ENCODE data around the gene CDC42SE2. TPM values are rescaled to one million over a fixed set of nuclear protein-coding genes. Genes with fewer than 3 reads are reported as not detected.
"Not testable (repeated sequence)": the region's sequence is repeated elsewhere in the genome, so short reads cannot be mapped to it uniquely, and the experiment has no call there.

The CDC42SE2 gene
- total RNA-seq, 1 donor from 2014 or later = 41.2 TPM

DNA sequence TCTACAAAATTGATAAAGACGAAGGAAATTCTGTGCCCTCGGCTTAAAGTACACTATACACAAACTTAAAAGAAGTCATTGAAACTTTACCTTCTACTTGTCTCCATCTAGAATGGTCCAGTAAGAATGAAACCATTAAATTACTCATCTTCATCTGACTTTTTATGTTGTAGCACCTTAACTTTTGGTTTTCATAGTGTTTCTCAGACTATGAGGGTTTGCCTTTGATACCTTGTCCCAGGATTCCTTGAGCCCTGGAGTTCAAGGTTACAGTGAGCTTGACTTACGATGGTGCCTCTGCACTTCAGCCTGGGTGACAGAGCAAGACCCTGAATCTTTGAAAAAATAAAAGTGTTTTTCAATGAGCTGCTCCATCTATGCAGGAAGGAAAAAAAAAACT lies 132.2 kb downstream of the CDC42SE2 start:
- Histone ChIP-seq H3K27me3 (ENCODE audit: control insufficient read depth, insufficient read depth, low read length) (no peaks in the 10 kb centered on the region), H3K4me3 (ENCODE audit: low read depth, low read length) (no peak overlapping the region), H3K36me3 (ENCODE audit: control insufficient read depth, insufficient read depth, low read length) (no peaks in the 10 kb centered on the region)
- TF ChIP-seq, protein P1, sequence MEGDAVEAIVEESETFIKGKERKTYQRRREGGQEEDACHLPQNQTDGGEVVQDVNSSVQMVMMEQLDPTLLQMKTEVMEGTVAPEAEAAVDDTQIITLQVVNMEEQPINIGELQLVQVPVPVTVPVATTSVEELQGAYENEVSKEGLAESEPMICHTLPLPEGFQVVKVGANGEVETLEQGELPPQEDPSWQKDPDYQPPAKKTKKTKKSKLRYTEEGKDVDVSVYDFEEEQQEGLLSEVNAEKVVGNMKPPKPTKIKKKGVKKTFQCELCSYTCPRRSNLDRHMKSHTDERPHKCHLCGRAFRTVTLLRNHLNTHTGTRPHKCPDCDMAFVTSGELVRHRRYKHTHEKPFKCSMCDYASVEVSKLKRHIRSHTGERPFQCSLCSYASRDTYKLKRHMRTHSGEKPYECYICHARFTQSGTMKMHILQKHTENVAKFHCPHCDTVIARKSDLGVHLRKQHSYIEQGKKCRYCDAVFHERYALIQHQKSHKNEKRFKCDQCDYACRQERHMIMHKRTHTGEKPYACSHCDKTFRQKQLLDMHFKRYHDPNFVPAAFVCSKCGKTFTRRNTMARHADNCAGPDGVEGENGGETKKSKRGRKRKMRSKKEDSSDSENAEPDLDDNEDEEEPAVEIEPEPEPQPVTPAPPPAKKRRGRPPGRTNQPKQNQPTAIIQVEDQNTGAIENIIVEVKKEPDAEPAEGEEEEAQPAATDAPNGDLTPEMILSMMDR (IDR thresholded peaks at IDR 0.05; ENCODE audit: insufficient read depth, low read length, poor library complexity, severe bottlenecking) = no peak
- DNase-seq (ENCODE audit: low read depth) = no peak

DNA sequence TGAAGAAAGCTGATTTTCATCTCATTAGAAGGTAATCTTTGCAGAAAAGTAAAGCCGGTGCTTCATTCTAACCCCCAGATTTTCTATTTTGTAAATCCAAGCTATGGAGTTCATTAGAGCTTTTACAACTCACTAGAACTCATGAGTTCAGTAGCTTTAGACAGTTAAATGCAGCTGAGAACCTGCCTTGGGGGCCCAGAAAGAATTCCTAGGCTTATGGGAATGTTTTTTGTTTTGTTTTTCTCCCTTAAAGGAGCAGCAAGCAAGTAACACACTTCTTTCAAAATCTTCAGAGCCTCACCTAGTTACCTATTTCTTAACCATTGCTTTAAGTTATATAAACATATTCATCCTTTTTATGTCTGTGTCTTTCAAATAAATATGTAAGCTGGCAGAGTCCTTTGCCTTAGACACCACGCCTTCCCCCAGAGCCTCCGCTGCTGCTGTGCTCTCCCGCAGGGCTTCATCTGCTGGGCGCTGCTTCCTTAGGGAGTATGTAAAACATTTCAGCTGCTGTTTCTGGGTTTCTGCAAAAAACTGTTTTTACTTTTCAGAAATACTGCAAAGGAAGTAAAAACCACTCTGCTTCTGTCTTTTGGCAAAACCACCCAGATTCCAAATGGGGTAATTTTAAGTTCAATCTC lies 132.9 kb downstream of the CDC42SE2 start:
- H3K36me3 ChIP-seq (ENCODE audit: control insufficient read depth, insufficient read depth, low read length) = no peaks in the 10 kb centered on the region
- H3K4me3 ChIP-seq (ENCODE audit: low read depth, low read length) = no peak overlapping the region
- no peak for DNase-seq (ENCODE audit: low read depth)
- H3K27me3 ChIP-seq (ENCODE audit: control insufficient read depth, insufficient read depth, low read length) = no peaks in the 10 kb centered on the region
- TF ChIP-seq, protein P1 (IDR thresholded peaks at IDR 0.05; ENCODE audit: insufficient read depth, low read length, poor library complexity, severe bottlenecking) = no peak

DNA sequence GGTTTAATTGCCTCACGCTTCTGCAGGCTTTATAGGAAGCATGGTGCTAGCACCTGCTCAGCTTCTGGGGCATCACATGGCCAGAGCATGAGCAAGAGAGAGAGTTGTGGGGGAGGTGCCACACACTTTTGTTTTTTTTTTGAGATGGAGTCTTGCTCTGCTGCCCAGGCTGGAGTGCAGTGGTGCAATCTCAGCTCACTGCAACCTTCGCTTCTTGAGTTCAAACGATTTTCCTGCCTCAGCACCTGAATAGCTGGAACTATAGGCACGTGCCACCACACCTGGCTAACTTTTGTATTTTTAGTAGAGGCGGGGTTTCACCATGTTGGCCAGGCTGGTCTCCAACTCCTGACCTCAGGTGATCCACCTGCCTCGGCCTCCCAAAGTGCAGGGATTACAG lies 135.2 kb downstream of the CDC42SE2 start:
- not testable (repeated sequence) for H3K36me3 ChIP-seq (ENCODE audit: control insufficient read depth, insufficient read depth, low read length); H3K27me3 ChIP-seq (ENCODE audit: control insufficient read depth, insufficient read depth, low read length)

DNA sequence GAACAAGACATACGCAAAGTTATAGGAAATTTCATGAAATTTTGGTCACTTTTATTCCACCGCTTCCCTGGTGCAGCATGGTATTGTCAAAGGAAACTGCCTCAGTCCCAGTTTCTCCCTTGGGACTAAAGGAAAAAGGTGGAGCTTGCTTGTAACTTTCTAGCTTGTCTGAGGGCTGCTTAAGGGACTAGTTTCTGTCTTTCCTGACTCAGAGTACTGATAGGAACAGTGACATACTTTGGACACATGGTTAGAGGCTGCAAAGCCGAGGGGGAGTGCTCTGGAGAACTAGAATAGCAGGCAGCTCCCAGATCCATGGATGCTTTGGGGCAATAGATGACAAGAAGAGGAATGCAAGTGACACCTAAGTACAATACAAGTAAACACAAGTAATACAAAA lies 136.7 kb downstream of the CDC42SE2 start:
- TF ChIP-seq, protein P1 (IDR thresholded peaks at IDR 0.05; ENCODE audit: insufficient read depth, low read length, poor library complexity, severe bottlenecking) = no peak
- no peaks in the 10 kb centered on the region for H3K27me3 ChIP-seq (ENCODE audit: control insufficient read depth, insufficient read depth, low read length)
- no peak overlapping the region for H3K4me3 ChIP-seq (ENCODE audit: low read depth, low read length)
- DNase-seq (ENCODE audit: low read depth) = no peak
- H3K36me3 ChIP-seq (ENCODE audit: control insufficient read depth, insufficient read depth, low read length) = no peaks in the 10 kb centered on the region

More for the DNA sequence above, 135.2 kb downstream of the CDC42SE2 start:
- DNase-seq (ENCODE audit: low read depth); H3K4me3 ChIP-seq (ENCODE audit: low read depth, low read length): not testable (repeated sequence)

DNA sequence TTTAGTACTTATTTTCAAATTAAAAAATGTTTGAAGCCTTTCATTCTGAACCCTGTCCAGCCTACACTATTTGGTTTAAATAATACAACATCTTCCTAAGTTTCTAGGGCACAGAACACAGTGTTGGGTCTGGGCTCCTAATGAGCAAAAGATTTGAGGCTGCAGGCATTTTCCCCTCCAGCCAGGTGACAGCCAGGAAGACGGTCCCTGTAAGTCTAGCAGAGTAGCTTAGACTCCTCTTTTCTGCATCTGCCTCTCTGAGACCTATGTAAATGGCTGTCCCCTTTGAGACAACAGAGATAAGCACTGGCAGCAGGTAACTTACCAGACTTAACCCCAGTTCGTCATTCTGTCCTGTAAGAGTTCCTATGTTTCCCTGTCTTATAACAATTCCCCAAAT lies 141.8 kb downstream of the CDC42SE2 start:
- no peaks in the 10 kb centered on the region for H3K36me3 ChIP-seq (ENCODE audit: control insufficient read depth, insufficient read depth, low read length)
- no peaks in the 10 kb centered on the region for H3K27me3 ChIP-seq (ENCODE audit: control insufficient read depth, insufficient read depth, low read length)
- DNase-seq (ENCODE audit: low read depth) = no peak
- no peak overlapping the region for H3K4me3 ChIP-seq (ENCODE audit: low read depth, low read length)
- TF ChIP-seq, protein P1 (IDR thresholded peaks at IDR 0.05; ENCODE audit: insufficient read depth, low read length, poor library complexity, severe bottlenecking) = no peak

DNA sequence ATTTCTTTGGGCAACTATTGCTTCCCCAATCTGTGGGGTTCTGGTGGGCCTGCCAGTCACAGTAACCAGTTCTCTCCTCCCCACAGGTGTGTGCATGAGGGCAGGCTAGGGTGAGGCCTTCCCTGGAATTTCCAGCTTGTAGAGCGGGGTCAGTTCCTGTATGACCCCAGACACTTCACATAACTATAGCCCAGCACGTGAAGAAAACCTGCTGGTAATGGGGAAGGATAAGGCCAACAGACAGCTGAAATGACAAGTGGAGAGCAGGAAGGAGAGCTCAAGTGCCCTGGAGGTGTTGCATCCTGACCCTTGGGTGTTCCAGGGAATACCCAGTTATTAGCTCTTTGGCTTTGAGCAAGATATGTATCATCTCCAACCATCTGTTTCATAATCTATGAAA lies 142.2 kb downstream of the CDC42SE2 start:
- no peaks in the 10 kb centered on the region for H3K27me3 ChIP-seq (ENCODE audit: control insufficient read depth, insufficient read depth, low read length)
- TF ChIP-seq, protein P1 (IDR thresholded peaks at IDR 0.05; ENCODE audit: insufficient read depth, low read length, poor library complexity, severe bottlenecking) = no peak
- no peak overlapping the region for H3K4me3 ChIP-seq (ENCODE audit: low read depth, low read length)
- H3K36me3 ChIP-seq (ENCODE audit: control insufficient read depth, insufficient read depth, low read length) = no peaks in the 10 kb centered on the region
- DNase-seq (ENCODE audit: low read depth) = no peak

Measured in kidney epithelial cell (primary cell).